OCI-M2 (cell line): ENCODE measurements around the gene HACD2.

Source experiments
- DNase-seq: peaks from one replicate; lab custom pipeline; 2025; ENCODE audit not compliant: unreplicated experiment; lab: John Stamatoyannopoulos, UW

HACD2 gene

GRCh38 chr3:123449102-123449996 is 135.5 kb downstream of the HACD2 start:
- no peak for DNase-seq

GRCh38 chr3:123448536-123449101 is 136.2 kb downstream of the HACD2 start, which contains the start of gene ADCY5:
TSS of gene ADCY5 (minus strand) at chr3:123449090. CDS start at chr3:123448545, 545 bp downstream.
- no peak for DNase-seq

GRCh38 chr3:123447749-123448517 is 136.9 kb downstream of the HACD2 start:
- no peak for DNase-seq

GRCh38 chr3:123447416-123447748 is 137.5 kb downstream of the HACD2 start:
- DNase-seq: no peak

- no peak for DNase-seq
Observed at GRCh38 chr3:123446610-123447109, 138.2 kb downstream of the HACD2 start.

- DNase-seq: no peak
Observed at GRCh38 chr3:123446210-123446609, 138.6 kb downstream of the HACD2 start.

- no peak for DNase-seq
Observed at GRCh38 chr3:123445702-123446101, 139.2 kb downstream of the HACD2 start.

- DNase-seq: no peak
Observed at GRCh38 chr3:123444744-123445143, 140.1 kb downstream of the HACD2 start.

GRCh38 chr3:123444023-123444422 is 140.8 kb downstream of the HACD2 start:
- DNase-seq: no peak

GRCh38 chr3:123442908-123443307 is 141.9 kb downstream of the HACD2 start:
- DNase-seq: no peak

- no peak for DNase-seq
Observed at GRCh38 chr3:123442125-123442524, 142.7 kb downstream of the HACD2 start.
